Mesodermal cell (in vitro differentiated cells): Measurements from ENCODE around the gene CAMK1D.

ENCODE experiments used
- H3K27ac ChIP-seq: 2 replicates; pipeline ENCODE4 v1.7.0; 2013; ENCODE audit warnings: mild to moderate bottlenecking, low read depth, low read length, moderate library complexity; ENCODE audit not compliant: severe bottlenecking
- H3K36me3 ChIP-seq: 2 replicates; pipeline ENCODE4 v1.7.1; 2013; ENCODE audit warnings: mild to moderate bottlenecking, low read length, moderate library complexity; ENCODE audit not compliant: control insufficient read depth, insufficient read depth
- H3K4me1 ChIP-seq: one replicate; pipeline ENCODE4 v1.7.1; 2013; ENCODE audit warnings: mild to moderate bottlenecking, low read length; ENCODE audit not compliant: insufficient read depth, control insufficient read depth, poor library complexity, severe bottlenecking
- H3K4me3 ChIP-seq: 2 replicates; pipeline ENCODE4 v1.7.0; 2013; ENCODE audit warnings: low read length, control low read depth, mild to moderate bottlenecking; ENCODE audit not compliant: insufficient read depth, poor library complexity, severe bottlenecking; ENCODE audit errors: extremely low read depth
- H3K9me3 ChIP-seq: 2 replicates; pipeline ENCODE4 v1.7.1; 2013; ENCODE audit warnings: mild to moderate bottlenecking, low read length, moderate library complexity; ENCODE audit not compliant: control insufficient read depth
- WGBS, 2 experiments: methylation state at CpG; one replicate each; pipeline ENCODE4 v1.1.5; 2013; ENCODE audit warnings: missing lambda C conversion rate in 2 of 2; ENCODE audit not compliant: insufficient coverage in 2 of 2; 5-methylcytosine and 5-hydroxymethylcytosine counted together

Gene CAMK1D

GRCh38 chr10:12387561-12388210 is 38.3 kb downstream of the CAMK1D start:
- Histone ChIP-seq H3K27ac (no peak overlapping the region), H3K36me3 (no peaks in the 10 kb centered on the region), H3K9me3 (peaks cover 5% of the 10 kb centered on the region), H3K4me1 (peaks cover 6% of the 10 kb centered on the region), H3K4me3 (no peak overlapping the region)
- 95 to 100% methylated on average over 6 to 7 of the region's 15 CpGs for WGBS, 2 experiments

DNA sequence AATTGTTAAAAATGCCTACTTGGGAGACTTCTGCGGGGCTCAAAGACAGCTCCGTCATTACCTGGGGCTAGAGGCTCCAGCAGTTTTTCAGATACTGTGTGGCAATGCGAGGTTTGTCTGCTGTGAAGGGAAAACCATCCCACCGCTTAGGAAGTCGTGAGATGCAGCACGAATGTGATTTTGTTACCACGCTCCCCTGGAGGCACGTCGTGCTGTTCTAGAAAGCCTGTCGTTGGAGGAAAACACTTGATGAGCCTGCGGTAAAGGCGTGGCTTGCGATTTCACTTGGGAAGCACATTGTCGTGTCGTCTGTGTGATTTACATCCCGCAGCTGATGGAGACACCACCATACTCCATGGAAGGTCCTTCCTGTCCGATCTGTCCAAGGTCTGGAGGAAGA is 39.3 kb downstream of the CAMK1D start:
- Histone ChIP-seq H3K36me3 (no peaks in the 10 kb centered on the region), H3K4me3 (no peak overlapping the region), H3K9me3 (peaks cover 5% of the 10 kb centered on the region), H3K4me1 (no peaks in the 10 kb centered on the region), H3K27ac (no peak overlapping the region)
- WGBS, 2 experiments: 88 to 90% methylated on average over 17 of the region's 17 CpGs

- 92 to 93% methylated on average over 7 to 15 of the region's 17 CpGs for WGBS, 2 experiments
- Histone ChIP-seq H3K9me3 (peaks cover 5% of the 10 kb centered on the region), H3K4me1 (no peaks in the 10 kb centered on the region), H3K36me3 (no peaks in the 10 kb centered on the region), H3K4me3 (no peak overlapping the region), H3K27ac (no peak overlapping the region)
Observed at GRCh38 chr10:12389154-12389734, 39.9 kb downstream of the CAMK1D start.

DNA sequence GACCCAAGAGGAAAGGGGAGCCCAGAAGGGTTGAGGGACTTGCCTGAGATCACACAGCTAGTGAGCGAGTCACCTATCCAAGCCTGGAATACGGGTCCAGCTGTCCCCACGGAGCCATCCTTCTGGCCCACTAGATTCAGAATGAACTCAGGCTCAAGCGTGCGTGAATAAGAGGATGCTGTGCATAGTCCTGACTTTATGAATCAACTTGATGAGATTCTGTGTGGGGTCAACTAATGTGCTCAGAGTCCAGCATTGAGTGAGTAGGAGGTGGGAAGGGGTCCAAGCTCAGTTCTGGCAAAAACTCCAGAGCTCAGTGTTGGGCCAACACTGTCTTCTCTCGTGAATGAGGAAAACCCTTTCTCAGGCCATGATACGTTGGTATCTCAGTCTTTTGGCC is 41.4 kb downstream of the CAMK1D start:
- no peaks in the 10 kb centered on the region for H3K9me3 ChIP-seq

DNA sequence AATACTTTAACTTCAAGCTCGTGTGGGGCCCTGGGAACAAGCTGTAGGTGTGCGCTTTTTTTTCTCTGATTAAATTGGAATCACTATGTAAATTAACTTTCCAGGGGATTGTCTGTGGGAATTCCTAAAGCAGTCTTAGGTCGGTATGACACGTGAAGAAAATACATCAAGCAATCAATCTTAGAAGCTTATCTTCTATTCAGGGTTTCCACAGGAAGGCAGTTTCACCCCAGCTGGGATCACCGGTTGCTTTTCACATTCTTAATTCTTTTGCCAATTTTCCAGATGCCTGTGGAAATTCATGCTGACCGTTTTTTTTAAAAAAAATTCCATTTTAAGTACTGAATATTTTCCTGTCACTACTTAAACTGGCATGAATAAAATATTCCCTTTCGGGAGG is 41.9 kb downstream of the CAMK1D start:
- H3K36me3 ChIP-seq: no peaks in the 10 kb centered on the region
- WGBS, 2 experiments: 59 to 63% methylated on average over 3 of the region's 7 CpGs
- H3K4me1 ChIP-seq: no peaks in the 10 kb centered on the region
- no peak overlapping the region for H3K27ac ChIP-seq
- H3K9me3 ChIP-seq: no peaks in the 10 kb centered on the region
- H3K4me3 ChIP-seq: no peak overlapping the region

More for the DNA sequence above, 41.4 kb downstream of the CAMK1D start:
- H3K4me3 ChIP-seq: no peak overlapping the region
- 95 to 98% methylated on average over 6 of the region's 7 CpGs for WGBS, 2 experiments
- no peaks in the 10 kb centered on the region for H3K36me3 ChIP-seq
- H3K4me1 ChIP-seq: no peaks in the 10 kb centered on the region
- H3K27ac ChIP-seq: no peak overlapping the region

DNA sequence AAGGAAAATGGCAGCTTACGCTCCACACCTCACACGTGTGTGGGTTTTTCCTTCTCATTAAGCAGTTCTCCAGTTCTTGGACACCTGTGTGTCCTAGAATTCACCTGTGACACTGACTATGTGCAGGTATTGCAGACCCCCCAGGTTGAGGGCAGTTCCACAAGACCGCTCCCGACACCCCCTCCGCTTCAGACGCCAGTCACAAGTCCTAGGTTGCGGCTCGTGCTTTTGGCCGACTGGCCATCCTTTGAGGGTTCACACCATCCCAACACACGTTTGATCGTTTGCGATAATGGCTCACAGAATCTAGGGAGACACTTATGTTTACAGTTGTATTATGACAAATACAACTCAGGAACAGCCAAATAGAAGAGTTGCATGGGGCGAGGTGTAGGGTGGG is 44.5 kb downstream of the CAMK1D start:
- H3K27ac ChIP-seq: no peak overlapping the region
- no peak overlapping the region for H3K4me3 ChIP-seq
- H3K9me3 ChIP-seq: no peaks in the 10 kb centered on the region
- WGBS, 2 experiments: 93 to 98% methylated on average over 8 to 9 of the region's 13 CpGs
- no peaks in the 10 kb centered on the region for H3K36me3 ChIP-seq
- H3K4me1 ChIP-seq: no peaks in the 10 kb centered on the region

GRCh38 chr10:12394241-12395033 is 45.1 kb downstream of the CAMK1D start:
- no peaks in the 10 kb centered on the region for H3K9me3 ChIP-seq
- H3K36me3 ChIP-seq: no peaks in the 10 kb centered on the region
- no peak overlapping the region for H3K4me3 ChIP-seq
- no peak overlapping the region for H3K27ac ChIP-seq
- H3K4me1 ChIP-seq: no peaks in the 10 kb centered on the region
- WGBS, 2 experiments: 93 to 100% methylated on average over 2 to 3 of the region's 8 CpGs

DNA sequence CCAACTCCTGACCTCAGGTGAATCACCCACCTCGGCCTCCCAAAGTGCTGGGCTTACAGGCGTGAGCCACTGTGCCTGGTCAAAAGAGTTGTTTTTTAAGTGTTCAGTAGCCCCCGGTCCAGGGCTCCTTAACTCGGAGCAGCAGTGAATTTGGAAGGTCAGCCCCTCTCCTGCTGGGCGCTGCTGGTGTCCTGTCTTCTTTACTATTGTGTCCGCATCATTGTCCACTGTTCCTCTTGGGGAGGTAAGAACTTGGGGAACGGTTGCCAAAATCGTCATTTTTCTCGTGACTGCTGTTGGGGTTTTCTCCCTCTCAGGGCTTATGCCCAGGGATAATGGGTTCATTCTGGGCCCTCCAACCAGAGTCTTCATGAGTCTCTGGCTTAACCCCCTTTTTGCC is 46.7 kb downstream of the CAMK1D start:
- no peaks in the 10 kb centered on the region for H3K9me3 ChIP-seq
- no peaks in the 10 kb centered on the region for H3K4me1 ChIP-seq
- no peak overlapping the region for H3K4me3 ChIP-seq
- no peak overlapping the region for H3K27ac ChIP-seq
- H3K36me3 ChIP-seq: no peaks in the 10 kb centered on the region
- 88 to 92% methylated on average over 8 to 9 of the region's 9 CpGs for WGBS, 2 experiments

- Histone ChIP-seq H3K9me3 (no peaks in the 10 kb centered on the region), H3K27ac (no peak overlapping the region), H3K36me3 (no peaks in the 10 kb centered on the region), H3K4me3 (no peak overlapping the region), H3K4me1 (no peaks in the 10 kb centered on the region)
- 93 to 96% methylated on average over 4 to 5 of the region's 6 CpGs for WGBS, 2 experiments
Observed at GRCh38 chr10:12396567-12396966, 47.2 kb downstream of the CAMK1D start.

DNA sequence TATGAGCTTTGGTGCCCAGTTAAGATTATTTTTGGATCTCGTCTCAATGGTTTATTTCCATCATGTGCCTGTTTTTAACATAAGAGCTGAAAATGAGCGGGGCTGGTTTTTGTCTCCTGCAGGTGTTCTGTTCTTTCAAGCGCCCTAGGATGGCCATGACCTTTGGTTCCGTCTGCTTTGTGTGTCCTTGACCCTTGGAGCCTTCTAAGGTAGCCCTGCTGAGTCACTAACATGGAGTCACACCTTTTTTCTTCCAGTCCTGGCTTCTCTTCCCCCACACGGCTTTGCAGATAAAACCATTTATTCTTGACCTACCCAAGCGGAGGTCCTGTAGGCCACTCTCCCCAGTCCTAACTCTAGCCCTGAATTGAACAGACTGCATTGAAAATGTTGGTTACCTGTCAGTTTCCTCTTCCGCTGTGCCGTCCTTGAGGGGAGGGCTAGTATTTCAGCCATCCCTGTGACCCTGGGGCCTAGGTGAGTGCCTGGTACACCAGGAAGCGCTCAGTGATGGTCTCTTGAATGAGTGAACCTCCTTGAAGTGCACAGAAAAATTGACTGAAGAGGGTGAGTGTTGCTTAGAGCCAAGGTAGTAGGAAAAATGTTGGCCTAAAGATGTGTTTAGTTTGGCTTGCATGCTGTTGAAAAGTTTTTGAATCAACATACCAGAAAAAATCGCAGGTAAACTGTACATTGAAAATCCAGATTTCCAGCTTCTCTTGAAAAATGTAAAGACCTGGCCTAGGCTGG is 48.0 kb downstream of the CAMK1D start:
- 89% methylated on average over 9 to 10 of the region's 10 CpGs for WGBS, 2 experiments
- no peaks in the 10 kb centered on the region for H3K9me3 ChIP-seq
- H3K27ac ChIP-seq: no peak overlapping the region
- H3K4me1 ChIP-seq: no peaks in the 10 kb centered on the region
- H3K36me3 ChIP-seq: no peaks in the 10 kb centered on the region
- H3K4me3 ChIP-seq: no peak overlapping the region
